Keratinocyte (primary cell): Measurements from ENCODE around the gene PCBD2. TPM values are rescaled to one million over a fixed set of nuclear protein-coding genes. Genes with fewer than 3 reads are reported as not detected.

ENCODE experiments used
- DNase-seq: peaks from one replicate; pipeline ENCODE4 v3.0.0-alpha.2; 2011; ENCODE audit warnings: low read depth, missing footprints, low spot score
- FAIRE-seq: peaks from 2 replicates; lab custom pipeline; 2011; peaks lifted over from hg19 to GRCh38; lab: Jason Lieb, UNC
- H2AFZ ChIP-seq: 2 replicates; pipeline ENCODE4 v1.6.0; 2012; ENCODE audit warnings: low read length, control low read depth, inconsistent platforms; ENCODE audit not compliant: control insufficient read depth
- H3K27ac ChIP-seq: 2 replicates; pipeline ENCODE4 v1.5.1; 2011; ENCODE audit warnings: low read length; ENCODE audit not compliant: control insufficient read depth, insufficient read depth
- H3K27me3 ChIP-seq: 3 replicates; pipeline ENCODE4 v1.6.0; 2011; ENCODE audit warnings: low read length; ENCODE audit not compliant: control insufficient read depth, insufficient read depth; ENCODE audit errors: extremely low read depth
- H3K36me3 ChIP-seq, 2 experiments: 2 replicates in 1 of 2; 3 replicates in 1 of 2; pipeline ENCODE4 v1.5.1; 2011; ENCODE audit warnings: low read length in 2 of 2, mild to moderate bottlenecking in 1 of 2; ENCODE audit not compliant: control insufficient read depth in 2 of 2, insufficient read depth in 2 of 2; ENCODE audit errors: extremely low read depth in 1 of 2
- H3K4me1 ChIP-seq: 3 replicates; pipeline ENCODE4 v1.5.1; 2011; ENCODE audit warnings: low read length; ENCODE audit not compliant: control insufficient read depth, insufficient read depth; ENCODE audit errors: extremely low read depth
- H3K4me2 ChIP-seq: 3 replicates; pipeline ENCODE4 v1.6.0; 2011; ENCODE audit warnings: low read depth, low read length; ENCODE audit not compliant: control insufficient read depth, insufficient read depth; ENCODE audit errors: extremely low read depth
- H3K4me3 ChIP-seq, 3 experiments: fragments of 200-600 bp in 1 of 3; sonication (generic) in 1 of 3; 2 replicates in 2 of 3; 3 replicates in 1 of 3; pipeline ENCODE4 v1.5.1; 2011 to 2016; ENCODE audit warnings: low read length in 3 of 3, mild to moderate bottlenecking in 3 of 3, control low read depth in 2 of 3, inconsistent platforms in 1 of 3, low read depth in 1 of 3, mixed read lengths in 1 of 3, mixed run types in 1 of 3, moderate library complexity in 1 of 3; ENCODE audit not compliant: control insufficient read depth in 2 of 3, insufficient read depth in 2 of 3; ENCODE audit errors: extremely low read depth in 1 of 3
- H3K79me2 ChIP-seq: 2 replicates; pipeline ENCODE4 v1.6.0; 2012; ENCODE audit warnings: low read length; ENCODE audit not compliant: control insufficient read depth, insufficient read depth
- H3K9ac ChIP-seq: 3 replicates; pipeline ENCODE4 v1.6.0; 2011; ENCODE audit warnings: low read length; ENCODE audit not compliant: control insufficient read depth, insufficient read depth; ENCODE audit errors: extremely low read depth
- H3K9me1 ChIP-seq: 3 replicates; pipeline ENCODE4 v1.6.0; 2011; ENCODE audit warnings: low read length; ENCODE audit not compliant: control insufficient read depth, insufficient read depth; ENCODE audit errors: extremely low read depth
- H3K9me3 ChIP-seq: 2 replicates; pipeline ENCODE4 v1.5.1; 2012; ENCODE audit warnings: low read depth, low read length; ENCODE audit not compliant: control insufficient read depth
- H4K20me1 ChIP-seq: 3 replicates; pipeline ENCODE4 v1.6.0; 2011; ENCODE audit warnings: low read length; ENCODE audit not compliant: control insufficient read depth, insufficient read depth; ENCODE audit errors: extremely low read depth
- EZH2 ChIP-seq: IDR thresholded peaks from one replicate; pipeline ENCODE4 v1.6.1; 2012; ENCODE audit warnings: inconsistent platforms, mild to moderate bottlenecking, low read length, moderate library complexity
- dilution Hi-C: fragments of 300-500 bp; cut with MboI; formaldehyde crosslinking; loops from one replicate; pipeline ENCODE4 v1.7.0; 2020; ENCODE audit warnings: low sequenced_read_pairs; ENCODE audit not compliant: extremely low pct_ligation_motif_present
- polyA plus RNA-seq, 5 experiments: library from polyadenylated mRNA; depleted of rRNA in 3 of 5; stranded (reverse) in 3 of 5; stranded (forward) in 1 of 5; unstranded in 1 of 5; fragments of >200 nt; gene quantifications; 1 replicate in 1 of 5; 2 replicates in 3 of 5; 3 replicates in 1 of 5; pipeline versions ENCODE4 v1.2.1 to v1.2.3, GENCODE V29; 2011 to 2012; ENCODE audit warnings: missing spikeins in 2 of 5, low read depth in 1 of 5, low replicate concordance in 1 of 5
- TF ChIP-seq, protein P1 (sequence below), 3 experiments: IDR thresholded peaks in 1 of 3; conservative IDR thresholded peaks in 1 of 3; optimal IDR thresholded peaks in 1 of 3; 2 replicates in 2 of 3; 3 replicates in 1 of 3; pipeline versions ENCODE3 to v1.5.1; 2011; ENCODE audit warnings: low read length in 3 of 3, mild to moderate bottlenecking in 3 of 3, moderate library complexity in 2 of 3, control low read depth in 1 of 3, inconsistent platforms in 1 of 3; ENCODE audit not compliant: insufficient read depth in 2 of 3; ENCODE audit errors: extremely low read depth in 1 of 3

PCBD2 gene
- polyA plus RNA-seq, 1 donor (not counting 4 experiments of a cell fraction or from before 2014, with no cell fraction given): 6.2 TPM

DNA sequence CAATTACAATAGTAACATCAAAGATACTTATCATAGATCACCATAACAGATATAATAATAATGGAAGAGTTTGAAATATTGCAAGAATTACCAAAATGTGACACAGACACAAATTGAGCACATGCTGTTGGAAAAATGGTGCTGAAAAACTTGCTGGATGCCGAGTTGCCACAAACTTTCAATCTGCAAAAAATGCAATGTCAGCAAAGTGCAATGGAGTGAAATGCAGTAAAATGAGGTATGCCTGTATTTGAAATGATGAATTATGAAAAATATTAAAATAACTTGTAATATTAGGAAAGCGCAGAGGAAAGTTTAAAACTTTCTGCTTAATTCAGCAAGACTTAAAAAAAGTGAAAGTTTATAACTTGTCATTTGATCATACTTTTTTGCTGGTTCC is 12.0 kb upstream of the PCBD2 start:
- H3K79me2 ChIP-seq: no peaks in the 10 kb centered on the region
- H3K9ac ChIP-seq: no peak overlapping the region
- DNase-seq (no peak), FAIRE-seq (no peak)
- TF ChIP-seq, protein P1, sequence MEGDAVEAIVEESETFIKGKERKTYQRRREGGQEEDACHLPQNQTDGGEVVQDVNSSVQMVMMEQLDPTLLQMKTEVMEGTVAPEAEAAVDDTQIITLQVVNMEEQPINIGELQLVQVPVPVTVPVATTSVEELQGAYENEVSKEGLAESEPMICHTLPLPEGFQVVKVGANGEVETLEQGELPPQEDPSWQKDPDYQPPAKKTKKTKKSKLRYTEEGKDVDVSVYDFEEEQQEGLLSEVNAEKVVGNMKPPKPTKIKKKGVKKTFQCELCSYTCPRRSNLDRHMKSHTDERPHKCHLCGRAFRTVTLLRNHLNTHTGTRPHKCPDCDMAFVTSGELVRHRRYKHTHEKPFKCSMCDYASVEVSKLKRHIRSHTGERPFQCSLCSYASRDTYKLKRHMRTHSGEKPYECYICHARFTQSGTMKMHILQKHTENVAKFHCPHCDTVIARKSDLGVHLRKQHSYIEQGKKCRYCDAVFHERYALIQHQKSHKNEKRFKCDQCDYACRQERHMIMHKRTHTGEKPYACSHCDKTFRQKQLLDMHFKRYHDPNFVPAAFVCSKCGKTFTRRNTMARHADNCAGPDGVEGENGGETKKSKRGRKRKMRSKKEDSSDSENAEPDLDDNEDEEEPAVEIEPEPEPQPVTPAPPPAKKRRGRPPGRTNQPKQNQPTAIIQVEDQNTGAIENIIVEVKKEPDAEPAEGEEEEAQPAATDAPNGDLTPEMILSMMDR (optimal IDR thresholded peaks at IDR 0.05 in 1 of 3, IDR thresholded peaks at IDR 0.05 in 1 of 3, conservative IDR thresholded peaks at IDR 0.05 in 1 of 3; ENCODE audit: extremely low read depth in 1 of 3, insufficient read depth in 2 of 3, low read length in 3 of 3): no peak
- no peak for TF ChIP-seq EZH2
- no peaks in the 10 kb centered on the region for H3K27me3 ChIP-seq
- H3K36me3 ChIP-seq: no peaks in the 10 kb centered on the region
- dilution Hi-C loops: no loop called here
- H3K4me2 ChIP-seq: no peak overlapping the region
- H4K20me1 ChIP-seq: no peaks in the 10 kb centered on the region
- H3K9me3 ChIP-seq: no peaks in the 10 kb centered on the region
- no peak overlapping the region for H3K4me3 ChIP-seq
- no peaks in the 10 kb centered on the region for H3K4me1 ChIP-seq
- no peak overlapping the region for H2AFZ ChIP-seq
- no peaks in the 10 kb centered on the region for H3K9me1 ChIP-seq
- no peak overlapping the region for H3K27ac ChIP-seq

DNA sequence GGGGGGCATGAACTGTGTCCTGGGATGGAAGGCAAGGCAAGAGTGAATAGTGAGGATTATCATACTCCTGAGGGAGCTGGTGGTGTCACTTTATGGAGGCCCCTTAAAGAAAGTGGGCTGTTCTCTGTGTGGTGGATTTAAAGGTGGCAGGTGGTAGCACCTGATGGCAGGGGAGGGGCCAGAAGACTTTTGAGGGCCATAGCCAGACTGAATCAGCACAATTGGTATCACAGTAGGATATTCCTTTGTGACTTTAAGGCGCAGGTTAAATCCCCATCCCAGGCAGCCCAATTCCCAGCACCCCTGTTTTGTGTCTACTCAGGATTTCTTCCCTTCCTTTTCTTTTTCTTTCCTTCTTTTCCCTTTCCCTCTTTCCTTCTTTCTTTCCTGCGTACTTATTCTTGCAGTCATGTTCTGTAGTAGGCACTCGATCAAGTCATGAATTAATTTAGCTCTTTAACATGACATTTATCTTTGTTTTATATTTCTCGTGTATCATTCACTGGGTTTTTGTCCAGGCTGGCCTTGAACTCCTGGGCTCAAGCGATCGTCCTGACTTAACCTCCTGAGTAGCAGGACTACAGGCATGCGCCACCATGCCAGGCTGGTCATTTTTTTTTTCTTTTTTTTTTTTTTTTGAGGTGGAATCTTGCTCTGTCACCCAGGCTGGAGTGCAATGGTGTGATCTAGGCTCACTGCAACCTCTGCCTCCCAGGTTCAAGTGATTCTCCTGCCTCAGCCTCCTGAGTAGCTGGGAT is 11.0 kb upstream of the PCBD2 start:
- no peaks in the 10 kb centered on the region for H3K4me1 ChIP-seq
- no peak overlapping the region for H2AFZ ChIP-seq
- H3K9me3 ChIP-seq: no peaks in the 10 kb centered on the region
- H3K9me1 ChIP-seq: no peaks in the 10 kb centered on the region
- H3K4me3 ChIP-seq: no peak overlapping the region
- no peaks in the 10 kb centered on the region for H3K36me3 ChIP-seq
- H3K27ac ChIP-seq: no peak overlapping the region
- no peaks in the 10 kb centered on the region for H3K79me2 ChIP-seq
- H3K27me3 ChIP-seq: no peaks in the 10 kb centered on the region
- no peaks in the 10 kb centered on the region for H4K20me1 ChIP-seq
- TF ChIP-seq, protein P1 (optimal IDR thresholded peaks at IDR 0.05 in 1 of 3, IDR thresholded peaks at IDR 0.05 in 1 of 3, conservative IDR thresholded peaks at IDR 0.05 in 1 of 3; ENCODE audit: extremely low read depth in 1 of 3, insufficient read depth in 2 of 3, low read length in 3 of 3): no peak
- no peak for TF ChIP-seq EZH2
- H3K9ac ChIP-seq: no peak overlapping the region
- dilution Hi-C loops: no loop called here
- DNase-seq (no peak), FAIRE-seq (no peak)
- no peak overlapping the region for H3K4me2 ChIP-seq
